HG02973 (cell line): ENCODE measurements around the gene MLIP.

Source experiments
- ATAC-seq: cut with Tn5 transposase; IDR thresholded peaks from one replicate; pipeline ENCODE4 v1.9.1; 2021; ENCODE audit warnings: moderate library complexity; ENCODE audit not compliant: unreplicated experiment

Gene MLIP

DNA sequence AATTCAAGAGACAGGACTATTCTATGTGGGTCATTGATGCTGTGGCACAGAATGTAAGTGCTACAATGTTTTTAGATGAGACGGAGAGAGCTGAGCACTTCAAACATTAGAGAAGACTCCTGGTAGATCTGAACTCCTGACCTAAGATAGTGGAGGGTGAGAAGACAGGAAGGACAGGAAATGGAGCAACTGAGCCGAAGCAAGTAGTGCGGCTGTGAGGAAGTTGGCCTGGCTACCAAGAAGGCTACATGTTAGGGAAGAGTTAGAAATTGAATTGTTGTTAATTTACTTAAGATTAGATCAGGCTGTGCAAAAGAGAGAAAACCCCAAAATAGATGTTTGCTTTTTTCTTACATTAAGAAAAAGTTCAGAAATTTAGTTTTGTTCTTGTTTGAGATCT is 14.4 kb upstream of the MLIP start:
- no peak for ATAC-seq

DNA sequence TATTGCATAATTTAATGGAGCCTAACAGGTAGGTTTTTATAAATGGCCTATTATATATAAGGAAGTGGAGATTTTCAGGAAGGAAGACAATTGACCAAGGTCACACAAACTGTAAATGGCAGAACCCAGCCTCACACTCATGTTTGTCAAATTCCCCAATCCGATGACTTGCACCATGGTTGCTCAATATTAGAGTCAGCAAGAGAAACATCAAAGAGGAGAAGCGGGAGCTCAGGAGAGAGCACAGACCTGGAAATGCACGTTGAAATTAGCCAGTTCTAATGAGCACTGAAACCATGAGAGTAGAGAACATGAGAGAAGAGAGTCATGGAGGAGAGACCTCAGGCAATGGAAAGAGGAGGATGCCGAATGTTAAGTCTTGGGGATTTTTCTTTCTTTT is 13.5 kb upstream of the MLIP start:
- ATAC-seq: no peak

DNA sequence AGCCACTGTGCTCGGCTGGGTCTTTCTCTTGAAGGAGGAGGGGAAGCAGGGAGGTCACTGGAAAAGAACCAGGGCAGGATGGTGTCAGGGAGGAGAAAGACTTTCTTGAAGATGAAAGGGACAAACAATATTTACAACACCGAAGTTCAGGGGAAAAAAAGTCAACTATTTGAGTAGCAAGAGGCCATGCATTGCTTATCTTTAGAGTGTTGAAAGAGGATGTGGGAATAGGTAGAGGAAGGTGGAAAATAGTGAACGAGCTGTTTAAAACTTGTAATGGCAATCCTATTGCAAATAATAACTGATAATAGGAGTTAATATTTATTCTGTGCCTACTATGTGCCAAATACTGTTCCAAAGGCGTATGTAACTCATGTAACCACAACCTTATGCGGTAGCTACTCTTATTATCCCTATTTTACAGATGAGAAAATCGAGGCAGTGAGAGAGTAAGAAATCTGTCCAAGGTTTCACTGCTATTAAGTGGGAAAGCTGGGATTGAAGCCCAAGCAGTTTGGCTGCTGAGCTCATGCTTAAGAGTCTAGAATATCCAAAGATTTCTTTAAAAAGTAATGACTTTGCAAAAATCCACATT is 12.7 kb upstream of the MLIP start:
- ATAC-seq: no peak

DNA sequence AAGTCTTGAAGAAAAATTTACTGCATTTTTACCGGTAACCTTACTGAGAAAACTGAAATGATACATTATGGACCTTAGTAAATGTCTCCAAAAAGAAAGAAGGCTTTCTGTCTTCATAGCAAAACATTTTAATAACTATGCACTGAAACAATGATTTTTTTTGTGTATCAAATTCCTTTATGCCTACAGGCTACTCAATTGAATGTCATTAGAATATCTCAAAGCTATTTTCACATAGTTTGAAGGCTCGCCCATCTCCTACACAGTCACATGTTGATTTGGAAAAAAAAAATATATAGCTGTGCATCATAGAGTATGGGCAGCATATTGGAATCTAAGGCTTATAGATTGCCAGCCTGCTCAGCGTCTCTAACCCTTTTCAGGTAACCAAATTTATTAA is 12.0 kb upstream of the MLIP start:
- ATAC-seq: no peak

DNA sequence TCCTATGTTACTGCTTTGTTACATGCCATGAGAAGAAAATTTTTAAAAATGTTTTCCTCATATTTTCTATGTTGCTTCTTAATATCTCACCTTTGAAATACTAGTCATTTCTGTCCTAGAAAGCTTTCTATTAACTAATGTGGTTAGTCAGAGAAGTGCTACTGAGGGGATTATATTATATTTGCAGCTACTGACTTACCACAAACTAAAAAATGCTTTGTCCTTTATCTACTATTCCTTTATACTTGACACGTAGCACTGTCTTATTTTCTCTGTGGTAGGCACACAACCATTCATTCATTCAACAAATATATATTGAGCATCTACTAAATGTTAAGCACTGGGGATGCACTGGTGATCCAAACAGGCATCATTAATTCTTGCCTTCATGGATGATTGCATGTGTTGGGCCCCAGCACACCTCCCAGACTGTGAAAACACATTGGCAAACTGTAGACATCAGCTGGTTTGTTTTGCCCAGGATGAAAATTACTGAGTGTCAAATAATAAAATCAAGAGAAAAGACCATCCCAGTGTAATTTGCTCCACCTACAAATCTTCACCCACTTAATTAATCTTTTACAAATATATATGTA is 10.7 kb upstream of the MLIP start:
- peak; percentile 83 for ATAC-seq

DNA sequence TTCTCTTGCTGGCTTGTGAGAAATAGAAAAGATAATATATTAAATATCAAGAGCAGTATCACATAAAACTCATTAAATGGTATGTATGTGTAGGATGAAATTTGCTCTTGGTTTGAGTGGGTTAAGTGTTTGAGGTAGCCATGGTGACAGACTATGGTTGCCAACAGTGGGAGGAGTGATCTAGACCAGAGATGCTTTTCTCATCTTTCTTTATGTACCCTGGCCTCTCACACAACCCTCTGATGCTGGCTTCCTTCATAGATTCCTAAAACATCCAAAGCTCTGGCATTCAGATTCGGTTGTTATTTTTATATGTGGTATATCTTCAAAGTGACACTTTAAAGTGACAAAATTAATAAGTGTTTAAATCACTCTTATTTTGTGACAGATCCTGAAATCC is 9.0 kb upstream of the MLIP start:
- ATAC-seq: no peak

DNA sequence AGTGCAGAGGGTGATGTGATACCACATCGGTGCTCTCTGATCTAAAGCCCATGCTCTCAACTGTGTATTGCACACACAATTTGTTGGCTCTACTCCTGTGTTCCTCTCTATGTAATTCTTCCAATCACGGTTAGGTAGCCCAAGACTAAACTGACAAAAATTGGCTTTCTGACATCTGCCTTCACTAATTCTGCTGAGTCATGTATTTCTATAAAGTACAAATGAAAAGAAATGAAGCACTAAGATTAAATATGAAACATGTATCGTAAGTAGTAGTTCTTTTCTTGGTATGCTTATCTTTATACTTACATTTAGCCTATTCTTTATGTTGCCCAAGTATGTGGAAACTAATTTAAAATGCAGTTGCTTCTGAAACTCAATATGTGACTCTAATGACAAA is 7.7 kb upstream of the MLIP start:
- no peak for ATAC-seq

DNA sequence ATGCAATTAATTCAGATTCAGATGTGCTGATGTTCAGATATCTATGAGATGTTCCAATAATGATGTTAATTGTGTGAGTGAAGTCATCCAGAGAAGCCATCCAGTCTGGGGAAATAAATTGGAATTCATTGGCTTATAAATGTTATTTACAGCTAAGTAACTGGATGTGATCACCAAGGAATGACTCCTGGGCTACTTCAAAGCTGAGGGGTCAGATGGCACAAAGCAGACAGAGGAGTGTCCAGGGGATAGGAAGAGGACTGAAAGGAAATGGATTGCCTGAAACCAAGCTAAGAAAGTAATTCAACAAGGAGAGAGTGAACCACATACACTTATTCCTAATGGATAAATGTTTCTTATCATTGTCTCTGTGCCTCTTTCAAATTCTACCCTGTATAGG is 4.5 kb upstream of the MLIP start:
- no peak for ATAC-seq

DNA sequence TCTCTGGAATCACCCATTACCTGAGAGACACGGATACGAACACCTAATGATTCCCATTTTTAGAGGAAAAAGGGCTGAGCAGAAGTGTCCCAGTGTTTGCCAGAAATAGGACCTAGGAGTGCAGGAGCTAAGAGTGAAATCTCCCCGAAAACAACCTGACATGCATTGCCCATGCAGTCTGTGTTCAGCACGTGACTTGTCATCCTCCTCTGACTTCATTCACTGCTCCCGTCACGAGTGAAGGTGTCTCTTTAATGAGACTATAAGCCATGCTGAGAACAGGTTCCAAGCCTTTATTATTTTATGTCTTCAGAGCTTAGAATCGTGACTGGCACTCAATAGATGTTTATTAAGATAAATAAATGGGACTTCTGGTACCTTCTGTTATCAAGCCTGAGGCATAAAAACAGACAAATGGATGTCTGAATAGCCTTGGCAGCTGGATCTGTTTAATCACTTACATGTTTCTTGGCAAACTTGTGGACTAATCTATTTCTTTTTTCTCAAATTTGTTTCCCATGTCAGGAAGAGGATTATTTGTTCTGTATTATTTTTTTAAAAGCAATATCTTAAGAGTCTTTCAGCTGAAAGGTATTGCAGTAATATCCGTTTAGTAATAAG is 3.7 kb upstream of the MLIP start:
- no peak for ATAC-seq

DNA sequence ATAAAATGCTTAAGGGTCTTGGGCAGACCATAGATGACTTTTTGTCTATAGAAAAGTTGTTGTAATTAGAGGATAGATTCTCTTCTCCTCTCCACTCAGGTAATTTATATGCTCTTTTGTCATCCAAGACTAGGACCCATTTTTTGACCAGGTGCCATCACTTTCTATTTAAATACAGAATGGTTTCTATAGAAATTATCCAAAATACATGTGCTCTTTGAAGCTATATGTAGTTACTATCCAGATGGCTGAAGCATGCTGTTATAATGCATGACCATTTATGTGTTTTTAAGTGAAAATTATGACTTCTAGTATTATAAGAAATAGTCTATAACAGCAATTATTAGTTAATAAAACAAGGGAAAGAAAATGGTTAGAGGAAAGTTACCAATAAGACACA is 3.0 kb upstream of the MLIP start:
- no peak for ATAC-seq

DNA sequence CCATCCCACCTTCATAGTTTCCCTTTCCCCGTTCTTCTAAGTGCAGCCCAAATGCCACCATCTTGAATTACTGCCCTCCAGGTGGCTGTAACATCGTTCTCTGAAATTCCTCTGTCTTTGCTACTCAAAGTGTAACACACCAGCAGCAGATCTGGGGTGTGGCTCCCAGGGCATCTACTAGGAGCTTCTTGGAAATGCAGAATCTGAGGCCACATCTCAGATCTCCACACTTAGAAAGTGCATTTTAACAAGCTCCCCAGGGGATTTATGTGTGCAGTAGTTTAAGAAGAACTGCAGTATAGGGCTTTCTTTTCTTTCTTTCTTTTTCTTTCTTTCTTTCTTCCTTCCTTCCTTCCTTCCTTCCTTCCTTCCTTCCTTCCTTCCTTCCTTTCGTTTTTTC is 1.7 kb upstream of the MLIP start:
- no peak for ATAC-seq

DNA sequence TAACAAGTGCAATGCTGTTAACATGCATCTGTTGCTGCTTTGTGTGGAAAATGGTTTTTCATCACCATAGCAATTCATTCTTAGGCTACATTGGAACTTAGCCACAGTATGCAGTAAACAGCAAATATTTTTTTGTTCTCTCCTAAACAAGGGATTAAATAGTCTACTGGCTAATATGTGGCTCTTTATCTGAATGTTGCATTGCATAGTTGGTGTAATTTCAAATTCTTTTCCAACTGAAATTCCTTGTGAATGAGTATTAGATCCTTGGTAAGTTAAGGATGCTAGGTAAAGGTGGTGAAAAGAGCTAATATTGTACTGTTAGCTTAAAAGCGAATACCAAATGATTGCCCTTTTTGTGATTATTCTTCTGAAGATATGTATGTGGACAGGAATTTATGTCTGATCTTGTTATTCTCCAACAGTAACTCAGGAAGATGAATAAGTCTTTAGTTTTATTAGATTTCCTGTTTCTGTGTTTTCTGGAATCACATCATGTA is 958 bp downstream of the MLIP start:
- ATAC-seq: no peak

DNA sequence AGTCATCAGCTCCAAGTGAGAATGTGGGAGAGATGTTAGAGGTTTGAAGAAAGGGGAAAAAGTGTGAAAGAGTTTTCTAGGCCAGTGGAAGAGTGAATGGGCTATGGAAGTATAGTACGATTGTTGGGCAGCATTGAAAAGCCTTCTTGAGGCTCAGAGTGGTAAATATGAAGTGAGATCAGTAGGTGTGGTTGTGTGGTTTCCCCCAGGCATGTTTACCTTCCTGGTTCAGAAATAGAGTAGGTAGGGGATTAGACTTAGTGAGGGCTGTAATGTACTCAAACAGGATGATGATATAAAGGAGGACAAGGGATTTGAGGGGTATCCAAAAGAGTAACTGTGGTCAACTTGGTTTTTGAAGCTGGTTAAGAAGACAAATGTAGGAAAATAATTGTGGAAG is 3.7 kb downstream of the MLIP start:
- ATAC-seq: no peak

DNA sequence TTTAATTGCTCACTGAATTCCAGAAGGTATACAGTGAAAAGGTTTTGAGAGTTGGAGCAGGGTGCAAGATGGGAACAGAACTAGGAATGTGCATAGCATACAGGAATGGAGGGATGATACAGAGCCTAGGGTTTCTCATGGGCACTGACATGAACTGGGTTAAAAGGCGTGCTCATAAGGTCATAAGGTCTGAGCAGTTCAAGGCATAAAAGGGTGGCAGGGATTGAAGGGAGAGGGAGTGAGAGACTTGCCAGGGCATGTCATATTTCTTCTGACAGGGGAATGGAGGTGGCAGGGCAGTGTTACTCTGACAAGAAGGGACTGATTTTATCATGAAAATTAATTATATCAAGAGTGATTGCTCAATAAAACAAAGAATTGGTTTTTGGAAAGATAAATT is 4.7 kb downstream of the MLIP start:
- no peak for ATAC-seq

DNA sequence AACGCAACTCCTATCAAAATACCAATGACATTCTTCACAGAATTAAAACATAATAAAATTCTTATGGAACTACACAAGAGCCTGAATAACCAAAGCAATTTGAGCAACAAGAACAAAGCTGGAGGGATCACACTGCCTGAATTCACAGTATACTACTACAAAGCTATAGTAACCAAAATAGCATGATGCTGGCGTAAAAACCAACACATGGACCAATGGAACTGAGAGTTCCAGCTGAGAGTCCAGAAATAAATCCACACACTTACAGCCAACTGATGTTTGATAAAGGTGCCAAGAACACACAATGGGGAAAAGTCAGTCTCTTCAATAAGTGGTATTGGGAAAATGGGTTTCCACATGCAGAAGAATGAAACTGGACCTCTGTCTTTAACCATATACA is 6.9 kb downstream of the MLIP start:
- no peak for ATAC-seq

DNA sequence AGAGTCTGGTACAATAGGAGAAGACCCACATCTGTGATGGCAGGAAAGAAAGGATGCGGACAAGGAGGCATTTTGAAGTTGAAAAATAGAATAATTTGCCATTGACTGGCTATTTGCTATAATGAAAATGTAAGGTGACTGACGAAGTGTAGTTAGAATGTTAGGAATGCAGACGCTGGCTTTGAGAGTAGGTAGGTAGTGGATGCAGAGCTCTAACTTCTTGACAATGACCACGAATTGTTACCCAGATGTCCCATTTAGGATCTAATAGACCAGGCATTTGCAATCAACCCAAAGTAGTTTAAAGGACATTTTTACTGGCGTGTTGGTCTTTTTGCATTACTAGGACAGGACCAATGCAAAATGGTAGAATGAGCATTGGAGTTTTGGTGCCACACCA is 14.2 kb downstream of the MLIP start:
- ATAC-seq: no peak

DNA sequence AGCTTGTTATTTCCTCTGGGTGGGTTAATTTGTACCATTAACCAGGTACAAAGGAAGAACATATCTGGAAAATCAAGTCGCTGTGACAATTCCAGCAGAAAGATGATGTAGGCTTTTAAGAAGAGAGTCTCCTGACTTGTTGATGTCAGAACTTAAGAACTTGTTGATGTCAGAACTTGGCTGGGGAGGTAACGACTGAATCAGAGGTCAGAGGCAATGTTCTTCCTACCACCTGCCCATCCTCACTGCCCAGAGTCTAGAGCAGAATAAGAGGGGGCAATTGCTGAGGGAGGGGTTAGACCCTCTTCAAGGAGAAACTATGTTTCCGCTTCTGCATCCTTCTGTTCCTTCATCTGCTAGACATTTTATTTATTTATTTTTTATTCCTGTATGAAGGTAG is 18.9 kb downstream of the MLIP start:
- no peak for ATAC-seq

DNA sequence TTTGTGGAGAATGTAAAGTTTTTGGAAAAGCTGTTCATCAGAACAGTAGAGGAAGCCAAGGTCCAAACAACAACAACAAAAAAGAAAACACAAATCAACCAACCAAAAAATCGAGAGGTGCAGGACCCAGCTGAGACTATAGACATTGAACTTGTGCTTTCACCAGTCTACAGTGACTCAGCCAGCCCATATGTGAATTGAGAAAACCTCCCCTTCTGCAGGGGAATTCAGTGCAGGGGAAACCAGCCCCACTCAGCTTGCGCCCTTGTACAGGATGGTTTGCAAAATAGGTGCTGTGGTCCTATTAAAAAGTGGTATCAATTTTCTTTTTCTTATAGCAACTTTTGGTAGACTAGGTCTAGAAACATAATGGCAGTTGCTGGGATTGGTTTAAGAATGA is 21.3 kb downstream of the MLIP start:
- ATAC-seq: no peak

DNA sequence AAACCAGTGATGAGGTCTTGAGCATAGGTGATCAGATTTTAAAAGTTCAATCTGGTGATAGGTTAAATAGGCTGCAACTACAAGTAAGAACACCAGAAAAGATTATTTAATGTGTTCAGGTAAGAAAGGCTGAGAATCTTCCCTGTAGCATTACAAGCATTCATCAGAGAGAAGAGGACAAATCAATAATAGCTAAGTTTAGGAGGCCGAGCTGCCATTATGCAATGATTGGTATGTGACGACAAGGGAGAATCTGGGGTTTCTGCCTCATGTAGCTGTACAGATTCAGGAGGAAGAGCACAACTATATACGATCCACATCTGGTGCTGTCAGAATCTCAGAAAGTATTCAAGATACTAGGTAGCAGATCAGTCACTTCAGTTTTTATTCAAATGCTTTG is 21.9 kb downstream of the MLIP start:
- no peak for ATAC-seq

DNA sequence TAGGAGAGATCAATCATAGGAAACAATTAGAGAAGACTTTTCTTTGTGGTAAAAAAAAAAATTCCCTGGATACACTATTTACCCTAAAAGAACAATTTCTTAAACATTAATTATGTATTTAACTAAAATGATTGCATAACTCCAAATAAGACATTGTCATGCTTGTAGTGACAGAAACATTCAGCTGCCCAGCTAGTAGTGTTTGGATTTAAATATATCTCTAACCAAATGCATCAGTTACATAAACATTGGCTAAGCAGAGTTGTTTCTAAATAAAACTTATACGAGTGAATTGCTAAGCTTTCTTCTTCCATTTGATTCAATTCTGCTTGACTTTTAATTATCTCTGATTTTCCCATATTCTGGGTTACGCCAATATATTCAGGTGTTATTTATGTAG is 23.7 kb downstream of the MLIP start:
- no peak for ATAC-seq

DNA sequence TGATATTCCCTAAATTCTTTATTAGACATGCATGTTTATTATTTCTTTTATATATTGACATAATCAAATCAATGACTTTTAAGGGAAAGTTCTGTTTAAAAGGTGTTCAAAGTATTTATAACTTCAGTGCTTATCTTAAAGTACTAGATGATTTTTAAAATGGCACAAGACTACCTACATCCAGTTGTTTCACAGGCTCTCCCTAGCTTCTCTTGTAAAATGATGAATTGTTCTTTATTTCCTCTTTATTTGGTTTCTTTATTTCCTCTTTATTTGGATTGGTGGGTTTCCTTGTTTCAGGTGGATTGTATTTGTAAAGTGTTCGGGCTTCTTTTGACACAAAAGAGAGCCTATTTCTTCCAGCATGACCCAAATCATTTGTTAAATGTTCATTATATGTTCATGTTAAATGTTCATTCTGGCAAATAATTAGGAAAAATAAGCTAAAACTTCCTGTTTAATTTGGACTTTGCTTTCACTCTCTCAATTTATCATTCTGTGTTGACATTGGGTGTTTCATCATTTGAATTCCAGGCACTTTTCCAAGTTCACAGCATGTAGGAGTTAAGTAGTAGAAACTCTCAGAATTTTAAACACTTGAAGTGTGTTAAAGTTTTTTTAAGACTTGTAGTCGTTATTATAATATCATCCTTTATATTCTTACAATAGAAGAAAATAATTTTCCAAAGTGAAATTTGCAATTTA is 24.6 kb downstream of the MLIP start:
- ATAC-seq: no peak

DNA sequence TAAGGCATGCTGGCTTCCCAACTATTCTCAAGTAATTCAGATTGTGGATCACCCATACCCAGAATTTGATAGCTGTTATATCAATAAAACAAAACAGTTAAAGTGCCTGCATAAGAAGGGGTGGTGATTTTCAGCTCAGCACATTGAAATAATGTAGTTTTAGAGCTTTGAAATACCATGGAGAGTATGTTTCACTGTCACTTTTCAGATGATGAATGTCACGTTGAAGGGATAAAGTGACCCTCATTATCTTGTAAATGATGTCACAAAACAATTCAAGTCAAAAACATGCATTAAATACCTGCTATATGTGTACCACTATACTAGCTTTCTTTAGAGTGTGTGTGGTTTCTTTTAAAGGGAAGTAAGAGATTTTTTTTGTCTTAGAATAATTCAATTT is 27.6 kb downstream of the MLIP start:
- no peak for ATAC-seq
